GM12874 (cell line): Measurements from ENCODE around the gene NLN.

Experiments used
- CTCF ChIP-seq: IDR thresholded peaks from 2 replicates; pipeline ENCODE4 v1.5.1; 2011; ENCODE audit warnings: low read depth, mild to moderate bottlenecking, control low read depth, low read length, moderate library complexity; ENCODE audit not compliant: insufficient read depth

Gene NLN

GRCh38 chr5:65821966-65822365, 100.0 kb downstream of the NLN start:
- TF ChIP-seq CTCF, result no peak

DNA sequence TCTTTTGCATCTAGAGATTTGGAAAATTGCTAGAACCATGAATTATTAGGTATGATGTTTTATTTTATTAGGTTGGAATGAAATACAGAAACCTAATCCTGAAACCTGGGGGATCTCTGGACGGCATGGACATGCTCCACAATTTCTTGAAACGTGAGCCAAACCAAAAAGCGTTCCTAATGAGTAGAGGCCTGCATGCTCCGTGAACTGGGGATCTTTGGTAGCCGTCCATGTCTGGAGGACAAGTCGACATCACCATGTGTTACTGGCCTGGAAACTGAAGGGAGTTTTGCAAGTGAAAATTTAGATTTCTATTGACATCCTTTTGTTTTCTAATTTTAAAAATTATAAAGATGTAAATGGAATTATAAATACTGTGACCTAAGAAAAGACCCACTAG, 100.7 kb downstream of the NLN start:
- no peak for TF ChIP-seq CTCF

DNA sequence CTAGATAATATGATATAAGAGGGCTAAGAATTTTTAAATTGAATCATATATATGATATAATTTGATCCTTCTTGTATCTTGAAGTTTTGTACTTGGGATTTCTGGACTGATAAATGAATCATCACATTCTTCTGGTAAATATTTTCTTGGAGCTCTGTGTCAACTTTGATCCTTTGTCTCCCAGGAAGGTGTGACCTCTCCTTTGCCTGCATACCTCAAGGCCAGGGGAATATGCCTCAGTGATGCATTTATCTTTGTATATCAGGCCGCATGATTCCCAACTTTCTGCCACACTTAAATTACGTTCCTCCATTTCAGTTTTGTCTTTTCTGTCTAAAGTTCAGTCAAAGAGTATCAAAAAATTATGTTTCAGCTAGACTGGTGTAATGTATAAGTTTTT, 101.2 kb downstream of the NLN start:
- no peak for TF ChIP-seq CTCF

- no peak for TF ChIP-seq CTCF
These were observed 101.9 kb downstream of the NLN start for GRCh38 chr5:65823845-65824445.

GRCh38 chr5:65825408-65826328, 103.7 kb downstream of the NLN start:
- TF ChIP-seq CTCF, result no peak

DNA sequence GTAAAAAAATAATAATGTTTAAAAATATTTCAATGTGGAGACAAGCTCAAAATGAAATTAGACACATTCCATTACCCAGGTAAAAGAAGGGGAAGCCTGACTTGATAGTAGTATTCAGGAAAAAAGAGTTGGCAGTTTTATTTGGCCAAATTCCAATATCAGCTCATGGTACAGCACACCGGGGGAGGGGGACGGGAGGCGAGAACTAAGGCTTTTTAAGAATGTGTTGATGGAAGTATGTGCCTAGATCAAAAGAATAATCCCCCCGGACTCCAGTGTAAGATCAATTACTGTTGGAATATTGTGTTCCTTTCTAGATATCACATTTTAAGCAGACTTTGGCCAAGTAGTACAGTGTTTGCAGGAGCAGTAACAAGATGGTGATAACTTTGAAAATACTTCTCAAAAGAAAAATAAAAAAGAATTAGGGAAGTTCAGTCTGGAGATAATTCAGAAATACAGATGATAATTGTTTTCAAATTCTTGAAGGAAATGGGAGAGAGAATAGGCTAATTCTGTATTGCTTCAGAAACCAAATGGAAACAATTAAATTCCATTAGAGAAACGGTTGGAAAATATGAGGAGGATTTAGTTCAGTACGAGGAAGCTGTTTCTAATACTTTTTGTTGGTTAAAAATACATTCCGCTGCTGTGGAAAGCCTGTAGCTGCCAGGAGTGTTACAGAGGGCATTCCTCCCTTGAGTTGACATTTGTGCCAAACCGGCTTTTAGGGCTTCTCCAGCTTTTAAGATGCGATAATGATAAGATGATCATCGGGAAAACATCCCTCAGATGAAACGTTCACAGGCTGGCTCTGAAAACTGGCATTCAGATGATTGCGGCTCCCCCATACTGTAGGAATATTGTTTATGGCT, 106.3 kb downstream of the NLN start:
- no peak for TF ChIP-seq CTCF

DNA sequence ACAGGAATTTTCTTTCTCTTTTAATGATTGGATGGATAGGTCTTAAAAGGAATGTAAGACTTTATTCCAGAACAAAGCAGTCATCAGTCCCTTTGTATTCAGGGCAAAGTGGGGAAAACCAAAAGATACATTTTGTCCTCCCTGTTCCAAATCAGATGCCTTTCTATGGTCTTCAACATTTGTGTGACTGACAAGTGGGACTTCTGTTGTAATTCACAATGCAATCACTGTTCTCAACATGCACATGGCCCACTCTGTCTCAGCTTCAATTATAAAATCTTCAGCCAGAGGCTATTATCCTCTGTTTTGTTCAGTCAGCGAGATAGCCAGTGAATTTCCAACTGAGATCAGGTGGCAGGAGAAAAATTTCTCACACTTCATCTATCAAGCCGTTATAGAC, 108.9 kb downstream of the NLN start:
- TF ChIP-seq CTCF, result no peak
